Measurements from ENCODE around the gene GRIPAP1. TPM values are rescaled to one million over a fixed set of nuclear protein-coding genes. Genes with fewer than 3 reads are reported as not detected.
A peak's percentile ranks its signal among the peaks of the same experiment; 100 is the strongest.

The GRIPAP1 gene
- total RNA-seq, 6 experiments from 2014 or later, result 23.2 to 32.1 (median 27.5) TPM

DNA sequence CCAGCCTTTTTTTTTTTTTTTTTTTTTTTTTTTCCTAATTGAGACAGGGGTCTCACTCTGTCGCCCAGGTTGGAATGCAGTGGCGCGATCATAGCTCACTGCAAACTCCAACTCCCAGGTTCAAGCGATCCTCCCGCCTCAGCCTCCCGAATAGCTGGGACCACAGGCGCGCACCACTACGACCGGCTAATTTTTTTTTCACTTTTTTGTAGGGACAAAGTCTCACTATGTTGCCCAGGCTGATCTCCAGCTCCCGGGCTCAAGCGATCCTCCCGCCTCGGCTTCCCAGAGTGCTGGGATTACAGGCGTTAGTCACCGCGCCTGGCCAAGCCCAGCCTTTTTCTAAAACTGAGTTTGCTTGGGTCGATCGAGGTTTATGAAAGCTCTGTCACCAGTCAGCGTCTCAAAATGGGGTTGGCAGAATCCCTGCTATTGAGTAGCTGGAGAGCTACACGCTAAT, 43.4 kb downstream of the GRIPAP1 start:
- H3K36me3 Mint-ChIP-seq (ENCODE audit: low read depth), result no peaks in the 10 kb centered on the region
- TF ChIP-seq CTCF (IDR thresholded peaks at IDR 0.05), result no peak
- peak; percentile 64 for DNase-seq
- no peaks in the 10 kb centered on the region for H3K9me3 Mint-ChIP-seq
- peaks cover 22% of the 10 kb centered on the region for H3K4me1 Mint-ChIP-seq (ENCODE audit: low read depth)
- H3K27ac Mint-ChIP-seq, result peak overlapping the region; percentile 100
- H3K27me3 Mint-ChIP-seq (ENCODE audit: insufficient read depth), result no peaks in the 10 kb centered on the region; the same call in 1 of the 2 replicates
- H3K4me3 Mint-ChIP-seq, result peak overlapping the region; percentile 98

DNA sequence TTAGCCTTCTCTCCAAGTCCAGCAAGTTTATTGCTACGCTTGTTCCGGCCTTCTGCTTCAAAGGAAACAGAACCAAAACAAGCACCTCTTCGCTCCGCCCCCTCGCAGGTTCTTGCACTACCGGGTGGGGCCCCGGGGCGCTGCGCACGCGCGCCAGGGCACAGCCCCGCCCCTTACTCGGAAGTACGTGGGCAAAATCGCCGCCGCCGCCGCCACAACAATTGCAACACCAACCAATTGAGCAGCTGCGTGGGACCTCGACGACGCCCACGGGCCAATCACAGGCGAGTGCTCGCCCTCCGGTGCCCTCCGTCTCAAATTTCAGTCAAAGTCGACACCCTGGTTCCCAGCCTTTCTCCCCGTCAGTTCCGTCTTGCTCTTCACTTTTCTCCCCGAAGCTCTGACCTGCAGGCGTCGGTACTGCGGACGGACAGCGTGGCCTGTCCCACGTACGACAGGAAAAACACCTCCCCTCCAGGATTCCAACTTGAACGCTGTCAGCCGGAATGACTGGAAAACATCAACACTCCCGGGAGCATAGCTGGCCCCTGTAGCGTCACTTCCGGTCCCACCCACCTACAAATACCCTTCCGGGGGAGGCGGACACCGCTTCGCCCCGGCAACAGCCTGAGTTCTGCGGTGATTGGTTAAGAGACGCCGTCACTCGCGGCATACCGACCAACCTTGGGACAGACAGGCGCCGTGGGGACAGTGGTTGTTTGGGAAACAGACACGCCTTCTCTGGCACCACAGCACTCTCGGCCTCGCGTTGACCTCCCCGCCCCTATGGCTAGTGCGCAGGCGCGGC, 44.0 kb downstream of the GRIPAP1 start:
- H3K9me3 Mint-ChIP-seq, result no peaks in the 10 kb centered on the region
- no peak for TF ChIP-seq CTCF (IDR thresholded peaks at IDR 0.05)
- no peaks in the 10 kb centered on the region; the same call in 1 of the 2 replicates for H3K27me3 Mint-ChIP-seq (ENCODE audit: insufficient read depth)
- H3K27ac Mint-ChIP-seq, result peak overlapping the region; percentile 100
- H3K4me1 Mint-ChIP-seq (ENCODE audit: low read depth), result peaks cover 22% of the 10 kb centered on the region
- no peaks in the 10 kb centered on the region for H3K36me3 Mint-ChIP-seq (ENCODE audit: low read depth)
- H3K4me3 Mint-ChIP-seq, result peak overlapping the region; percentile 98
- peak; percentile 97 for DNase-seq

DNA sequence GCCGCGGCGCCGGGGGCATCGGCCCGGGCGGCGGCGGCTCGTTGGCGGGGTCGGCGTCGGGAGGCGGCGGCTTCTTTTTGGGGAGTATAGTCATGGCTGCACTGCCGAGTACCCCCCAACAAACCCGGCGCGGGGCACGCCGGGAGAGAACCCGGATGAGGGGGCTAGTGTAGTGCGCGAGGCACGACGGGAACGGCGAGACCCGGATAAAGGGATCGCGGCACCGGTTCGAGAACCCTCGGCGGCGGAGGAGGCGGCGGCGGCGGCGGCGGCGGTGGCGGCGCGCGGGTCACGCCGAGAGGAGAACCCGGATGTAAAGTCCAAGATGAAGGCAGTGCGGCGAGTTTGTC, 44.6 kb downstream of the GRIPAP1 start, which contains the start of gene OTUD5:
Gene OTUD5 (minus strand): TSS at position 131 of the 350 bp plus-strand sequence. CDS start 37 bp downstream, at position 94.
- H3K9me3 Mint-ChIP-seq, result no peaks in the 10 kb centered on the region
- peak within 1 kb of the TSS; percentile 100 for H3K27ac Mint-ChIP-seq
- H3K4me3 Mint-ChIP-seq, result peak within 1 kb of the TSS; percentile 98
- H3K4me1 Mint-ChIP-seq (ENCODE audit: low read depth), result peaks cover 22% of the 10 kb centered on the region
- no peak for TF ChIP-seq CTCF (IDR thresholded peaks at IDR 0.05)
- H3K27me3 Mint-ChIP-seq (ENCODE audit: insufficient read depth), result no peaks in the 10 kb centered on the region; the same call in 1 of the 2 replicates
- no peak for DNase-seq
- no peaks in the 10 kb centered on the region for H3K36me3 Mint-ChIP-seq (ENCODE audit: low read depth)

DNA sequence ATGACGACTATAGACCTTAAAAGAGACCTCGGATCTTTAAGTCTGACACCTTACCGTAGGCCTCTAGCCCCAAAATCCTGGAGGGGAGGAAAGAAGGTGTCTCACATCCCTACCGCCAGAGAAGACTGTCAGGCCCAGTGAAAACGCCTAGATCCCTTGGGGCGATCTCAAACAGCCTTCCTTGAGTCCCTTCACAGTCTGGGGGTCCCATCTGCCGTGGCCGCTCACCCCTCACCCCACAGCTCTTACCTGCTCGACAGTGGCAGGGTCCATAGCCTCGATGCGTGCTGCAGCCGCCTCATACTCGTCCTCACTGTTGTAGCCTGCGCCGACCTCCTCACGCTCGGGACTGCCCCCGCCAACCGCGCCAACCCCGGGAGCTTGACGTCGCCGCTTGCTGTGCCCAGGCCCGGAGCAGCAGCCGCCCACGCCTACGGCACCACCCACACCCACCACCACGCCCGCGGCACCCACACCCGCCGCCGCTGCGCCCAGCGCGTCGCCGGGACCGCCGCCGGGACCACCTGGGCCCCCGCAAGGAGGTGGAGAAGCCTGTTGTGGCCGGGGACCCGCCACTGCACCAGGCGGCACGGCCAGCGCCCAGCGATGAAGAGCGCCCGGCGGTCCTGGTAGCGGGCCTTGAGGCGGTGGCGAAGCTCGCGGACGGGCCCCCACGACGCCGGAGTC, 45.2 kb downstream of the GRIPAP1 start:
- peak overlapping the region; percentile 68 for H3K27ac Mint-ChIP-seq
- no peaks in the 10 kb centered on the region for H3K9me3 Mint-ChIP-seq
- no peaks in the 10 kb centered on the region; the same call in 1 of the 2 replicates for H3K27me3 Mint-ChIP-seq (ENCODE audit: insufficient read depth)
- no peak for DNase-seq
- H3K4me3 Mint-ChIP-seq, result peak overlapping the region; percentile 87
- TF ChIP-seq CTCF (IDR thresholded peaks at IDR 0.05), result no peak
- H3K4me1 Mint-ChIP-seq (ENCODE audit: low read depth), result peaks cover 22% of the 10 kb centered on the region
- H3K36me3 Mint-ChIP-seq (ENCODE audit: low read depth), result no peaks in the 10 kb centered on the region

- no peak for DNase-seq
- Mint-ChIP-seq H3K27me3 (ENCODE audit: insufficient read depth) (no peaks in the 10 kb centered on the region), H3K36me3 (ENCODE audit: low read depth) (peaks cover 4% of the 10 kb centered on the region; the same call in 1 of the 2 replicates), H3K27ac (no peak overlapping the region), H3K4me3 (no peak overlapping the region), H3K9me3 (peaks cover 5% of the 10 kb centered on the region), H3K4me1 (ENCODE audit: low read depth) (no peaks in the 10 kb centered on the region)
- TF ChIP-seq CTCF (IDR thresholded peaks at IDR 0.05), result no peak
These were observed 53.5 kb downstream of the GRIPAP1 start for GRCh38 chrX:48948589-48948988.
